IPS DF 4.7 (cell line): ENCODE data around the gene TBC1D17.

ENCODE experiments used
- DNase-seq: peaks from one replicate; pipeline ENCODE4 v3.0.0-alpha.2; 2013; ENCODE audit warnings: low spot score; ENCODE audit errors: extremely low read depth

TBC1D17 gene

DNA sequence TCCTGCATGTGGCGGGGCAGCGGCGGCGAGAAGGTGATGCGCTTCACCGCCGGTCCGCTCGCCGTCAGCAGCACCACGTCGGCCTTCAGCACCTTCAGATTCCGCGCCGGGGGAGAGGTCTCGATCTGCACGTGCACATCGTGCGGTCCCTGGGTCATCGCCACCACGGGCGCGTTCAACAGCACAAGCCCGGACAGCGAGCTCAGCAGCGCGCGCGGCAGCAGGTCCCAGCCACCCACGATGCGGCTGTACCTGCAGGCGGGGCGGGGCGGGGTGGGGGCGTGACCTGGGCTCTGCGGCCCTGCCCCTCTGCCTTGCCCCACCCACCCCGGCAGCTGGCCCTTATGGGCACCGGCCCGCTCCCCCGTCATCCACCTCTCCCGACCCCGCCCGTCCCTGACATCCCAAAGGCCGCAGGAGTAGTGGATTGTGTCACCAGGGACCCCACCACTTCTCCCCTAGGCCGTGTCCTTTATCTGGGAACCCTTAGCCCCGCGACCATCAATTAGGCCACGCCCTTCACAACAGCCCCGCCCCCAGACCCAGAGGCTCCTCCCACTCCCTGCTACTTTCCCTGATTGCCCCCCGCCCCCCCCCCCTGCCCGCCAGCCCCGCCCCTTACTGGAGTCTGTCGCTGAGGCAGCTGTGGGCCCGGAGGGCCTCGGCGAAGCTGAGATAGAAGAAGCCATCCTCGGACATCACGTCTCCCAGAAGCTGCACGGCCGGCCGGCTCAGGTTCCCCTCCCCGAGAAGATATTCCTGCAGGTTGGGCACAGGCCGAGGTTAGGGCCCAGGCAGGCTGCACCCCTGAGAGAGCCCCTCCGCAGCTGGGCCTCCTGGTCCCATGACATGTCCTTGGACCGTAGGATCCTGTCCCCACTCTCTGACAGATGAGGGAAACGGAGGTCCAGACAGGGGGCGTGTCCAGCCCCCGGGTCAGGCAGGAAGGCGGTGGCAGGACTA, 13.1 kb downstream of the TBC1D17 start:
- DNase-seq, result no peak

DNA sequence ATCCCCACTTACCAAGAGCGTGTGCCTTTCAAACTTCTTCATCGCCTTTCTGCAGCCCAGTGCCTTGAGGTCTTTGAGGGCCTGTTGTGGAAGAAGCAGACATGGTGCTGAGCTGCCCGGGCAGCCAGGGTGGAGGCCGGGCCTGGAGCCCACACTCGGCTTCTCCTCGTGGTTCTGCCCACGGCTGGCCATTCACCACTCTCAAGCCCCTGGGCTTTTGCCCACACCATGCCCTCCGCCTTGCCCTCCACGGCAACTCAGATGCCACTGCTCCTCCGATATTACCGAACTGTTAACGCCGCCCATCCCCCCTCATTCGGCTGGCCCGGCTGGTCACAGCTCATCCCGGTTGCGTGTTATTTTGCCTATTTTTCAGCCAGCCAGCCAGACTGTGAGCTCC, 13.9 kb downstream of the TBC1D17 start:
- no peak for DNase-seq

DNA sequence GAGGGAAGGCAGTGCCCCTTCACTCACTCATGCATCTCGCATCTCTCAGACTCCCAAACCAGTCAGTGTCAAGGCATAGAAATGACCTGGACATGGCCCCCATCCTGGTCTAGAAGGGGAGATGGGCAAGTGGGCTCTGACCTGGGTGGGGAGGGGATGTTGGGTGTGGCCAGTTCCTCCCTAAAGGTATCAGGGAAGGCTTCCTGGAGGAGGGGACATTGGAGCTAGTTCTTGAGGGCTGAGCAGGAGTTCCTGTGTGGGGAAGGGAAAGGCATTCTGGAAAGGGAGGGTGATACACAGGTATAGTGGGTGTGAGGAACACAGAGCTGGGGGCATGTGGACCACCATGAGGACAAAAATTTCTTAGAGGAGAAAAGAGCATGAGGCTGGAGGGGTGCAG, 15.2 kb downstream of the TBC1D17 start:
- DNase-seq, result no peak

DNA sequence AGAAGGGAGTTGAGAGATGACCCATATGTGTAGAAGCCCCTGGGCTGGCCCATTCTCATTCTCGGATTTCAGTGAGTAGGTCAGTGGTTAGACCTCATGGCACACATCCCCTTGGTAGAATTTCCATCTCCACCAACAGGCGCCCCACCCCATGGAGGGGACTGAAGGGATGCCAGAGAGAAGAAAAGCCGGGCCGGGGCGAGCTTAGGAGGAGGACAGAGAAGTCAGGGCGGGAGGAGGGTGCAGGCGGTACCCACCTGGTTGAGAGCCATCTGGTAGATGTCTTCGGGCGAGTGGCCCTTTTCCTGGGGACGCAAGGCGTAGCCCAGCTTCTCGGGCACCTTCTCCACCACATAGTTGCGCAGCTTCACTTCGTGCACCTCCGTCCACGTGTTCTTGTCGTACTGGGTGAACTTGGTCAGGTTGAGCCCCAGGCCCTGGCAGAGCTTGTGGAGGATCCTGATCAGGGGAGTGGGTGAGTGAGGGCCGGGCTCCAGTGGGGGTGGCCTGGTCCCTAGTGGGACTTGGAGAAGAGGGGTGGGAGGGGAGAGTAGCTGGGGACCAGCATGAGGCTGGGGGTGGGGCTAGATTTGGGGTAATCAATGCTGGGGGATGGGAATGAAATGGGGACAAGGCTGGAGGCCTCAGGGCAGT, 16.6 kb downstream of the TBC1D17 start:
- no peak for DNase-seq

DNA sequence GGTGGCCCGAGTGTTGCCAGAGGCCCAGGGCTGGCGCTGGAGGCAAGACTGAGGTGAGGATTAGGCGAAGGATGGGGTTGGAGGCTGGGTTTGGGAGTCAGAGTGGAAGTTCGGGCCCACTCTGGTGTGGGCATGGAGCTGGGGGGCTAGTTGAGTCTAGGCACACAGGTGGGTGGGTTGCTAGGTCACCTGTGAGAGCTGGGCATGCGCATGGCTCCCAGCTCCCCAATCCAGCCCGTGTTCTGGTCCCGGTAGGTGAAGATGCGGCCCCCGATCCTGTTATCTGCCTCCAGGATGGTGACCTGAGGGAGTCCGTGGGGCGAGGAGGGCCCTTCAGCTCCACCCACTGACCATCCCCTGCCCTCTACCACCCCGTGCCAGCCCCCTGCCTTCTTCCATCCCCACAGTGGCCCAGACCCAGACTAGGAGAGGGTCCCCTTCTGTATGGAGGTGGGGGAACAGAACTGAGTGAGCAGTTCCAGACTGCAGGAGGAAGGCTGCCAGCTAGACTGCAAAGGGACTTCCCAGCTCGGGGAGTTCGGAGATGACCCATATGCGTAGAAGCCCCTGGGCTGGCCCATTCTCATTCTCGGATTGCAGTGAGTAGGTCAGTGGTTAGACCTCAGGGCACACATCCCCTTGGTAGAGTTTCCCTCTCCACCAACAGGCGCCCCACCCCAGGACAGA, 17.5 kb downstream of the TBC1D17 start:
- no peak for DNase-seq

DNA sequence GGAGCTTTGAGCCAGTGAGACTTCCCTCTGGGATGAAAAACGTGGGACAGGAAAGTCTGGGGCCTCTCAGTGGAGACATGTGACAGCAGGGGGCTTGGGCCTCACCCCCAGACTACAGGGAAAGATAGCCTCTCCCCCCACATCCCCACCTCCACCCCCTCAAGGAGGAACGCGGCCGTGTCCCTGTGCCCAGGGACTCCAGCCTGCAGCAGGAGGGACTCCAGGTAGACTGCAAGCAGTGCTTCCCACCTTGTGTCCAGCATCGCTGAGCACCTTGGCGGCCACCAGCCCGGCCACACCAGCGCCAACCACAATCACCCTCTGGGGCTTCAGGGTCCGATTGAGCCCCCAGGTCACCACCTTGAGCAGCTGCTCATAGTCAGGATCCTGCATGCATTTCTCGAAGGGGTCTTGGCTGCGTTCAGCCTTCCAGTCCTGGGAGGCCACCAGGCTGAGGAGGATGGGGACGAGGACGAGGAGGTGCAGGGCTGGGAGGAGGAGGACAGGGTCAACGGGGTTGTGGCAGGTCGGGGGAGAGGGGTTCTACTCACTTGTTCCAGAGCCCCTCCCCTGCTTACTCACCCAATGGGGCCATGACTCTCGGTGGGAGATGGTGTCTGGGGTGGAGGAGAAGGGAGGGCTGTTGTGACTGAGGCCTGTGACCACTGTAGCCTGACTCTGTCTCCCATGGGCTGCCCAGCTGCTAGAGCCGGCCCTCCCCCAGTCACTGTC, 18.2 kb downstream of the TBC1D17 start:
- no peak for DNase-seq

DNA sequence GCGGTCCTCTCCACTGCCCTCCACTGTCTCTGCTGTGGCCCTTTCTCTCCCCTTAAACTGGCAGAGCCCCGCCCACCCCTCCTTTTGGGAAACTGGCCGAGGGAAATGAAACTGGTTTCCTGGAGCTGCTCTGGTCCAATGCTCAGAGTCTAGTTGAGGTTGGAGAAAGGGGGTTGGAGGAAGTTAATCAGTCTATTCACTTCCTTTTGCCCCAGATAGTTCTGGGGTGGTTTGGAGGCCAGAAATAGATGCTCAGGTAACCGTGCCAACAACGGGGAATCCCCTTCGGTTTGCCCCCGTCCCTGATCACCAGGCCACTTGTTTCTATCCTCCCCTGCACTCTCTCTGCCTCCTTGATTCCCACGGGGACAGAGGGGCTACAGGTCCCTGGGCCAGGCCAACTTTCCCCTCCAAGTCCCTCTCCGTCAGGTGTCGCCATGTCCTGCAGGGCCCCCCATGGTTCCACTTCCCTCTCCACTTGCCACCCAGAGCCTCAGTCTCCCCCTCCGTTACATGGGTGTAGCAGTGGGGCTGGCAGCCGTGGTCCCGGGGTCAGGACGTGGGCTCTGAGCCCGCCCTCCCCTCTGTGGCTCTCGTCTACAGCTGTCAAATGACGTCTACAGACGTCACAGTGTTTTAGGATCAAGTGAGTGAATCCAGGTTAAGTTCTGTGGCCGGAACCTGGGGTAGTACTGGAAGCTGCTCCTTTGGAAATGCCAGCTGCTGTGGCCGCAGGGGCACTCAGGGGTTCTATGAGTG, 19.5 kb downstream of the TBC1D17 start, which contains the start of gene IL4I1:
Gene IL4I1 (minus strand): TSS at position 25 of the 759 bp plus-strand sequence. CDS start 727 bp downstream, outside the sequence.
- DNase-seq, result no peak

GRCh38 chr19:49904136-49904535, 26.6 kb downstream of the TBC1D17 start:
- DNase-seq, result no peak

- no peak for DNase-seq
Observed at GRCh38 chr19:49906879-49907564, 29.5 kb downstream of the TBC1D17 start.

GRCh38 chr19:49907745-49908446, 30.4 kb downstream of the TBC1D17 start:
- DNase-seq, result no peak

DNA sequence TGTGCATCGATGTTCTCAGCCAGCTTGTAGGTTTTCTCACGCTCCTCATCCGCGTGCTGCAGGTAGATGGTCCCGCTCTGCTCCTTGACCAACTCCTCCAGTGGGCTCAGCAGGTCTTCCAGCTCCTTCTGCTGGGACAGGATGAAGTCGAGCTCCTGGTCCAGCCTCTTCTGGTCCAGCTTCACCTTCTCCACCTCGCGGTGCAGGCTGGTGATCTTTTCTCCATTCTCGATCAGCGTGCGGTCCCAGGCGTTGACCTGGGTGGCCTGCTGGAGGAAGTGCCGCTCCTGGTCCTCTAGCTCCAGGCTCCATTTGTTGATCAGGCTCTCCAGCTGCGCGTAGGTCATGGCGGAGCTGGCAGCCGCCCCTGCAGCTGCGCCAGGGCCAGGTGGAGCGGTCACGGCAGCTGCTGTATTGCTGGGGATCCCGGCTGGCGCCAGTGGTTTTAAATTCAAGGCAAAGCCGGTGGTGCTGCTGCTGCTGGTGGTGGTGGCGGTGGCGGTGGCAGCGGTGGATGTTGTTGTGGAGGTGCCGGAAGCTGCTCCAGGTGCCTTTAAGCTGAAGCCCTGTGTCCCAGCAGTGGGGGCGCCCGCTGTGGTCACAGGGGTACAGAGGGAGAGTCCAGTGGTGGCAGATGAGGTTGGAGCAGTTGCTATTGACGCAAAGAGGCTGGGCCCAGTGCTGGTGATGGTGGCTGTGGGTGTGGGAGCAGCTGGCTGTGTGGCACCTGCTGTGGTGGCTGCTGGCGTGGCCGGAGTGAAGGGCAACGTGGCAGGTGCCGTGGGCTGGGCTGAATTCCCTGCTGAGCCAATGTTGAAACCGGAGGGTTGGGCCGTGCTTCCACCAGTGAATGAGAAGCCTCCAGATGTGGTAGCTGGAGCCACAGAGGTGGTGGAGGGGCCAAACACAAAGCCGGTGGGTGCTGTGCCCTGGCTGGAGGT, 31.2 kb downstream of the TBC1D17 start:
- DNase-seq, result no peak

GRCh38 chr19:49910179-49910578, 32.7 kb downstream of the TBC1D17 start:
- no peak for DNase-seq

DNA sequence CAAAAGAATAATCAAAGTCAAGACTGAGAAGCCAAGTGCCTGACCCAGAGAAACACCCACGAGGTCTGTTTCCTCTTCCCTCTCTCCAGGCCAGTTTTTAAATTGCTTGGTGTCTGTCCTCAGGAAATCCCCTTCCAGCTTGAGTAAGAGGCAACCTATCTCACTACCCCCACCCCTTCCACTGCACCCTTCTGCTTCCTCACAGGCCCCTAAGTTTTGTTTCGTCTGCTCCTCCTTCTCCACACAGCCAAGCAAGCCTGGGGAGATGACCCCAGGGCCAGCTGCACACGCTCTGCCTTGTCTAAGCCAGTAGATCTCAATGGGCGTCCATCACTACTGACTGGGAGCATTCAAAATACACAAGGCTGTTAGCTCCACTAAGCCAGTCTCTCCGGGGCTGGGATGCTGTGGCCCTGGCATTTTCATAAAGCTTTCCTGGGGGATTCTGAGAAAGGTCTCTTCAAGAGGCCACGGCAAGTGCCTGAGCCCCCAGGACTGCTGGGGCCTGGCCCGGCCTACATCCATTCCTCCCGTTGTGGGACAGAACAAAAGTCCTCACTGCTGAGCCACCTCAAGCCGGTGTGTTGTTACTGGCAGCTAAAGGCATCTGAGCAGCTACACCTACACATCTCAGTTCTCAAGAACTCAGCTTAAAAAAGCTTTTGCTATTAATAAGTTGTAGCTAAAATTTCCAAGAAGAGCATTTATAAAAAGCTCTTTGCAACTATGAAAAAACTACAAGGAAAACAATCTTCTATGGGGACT, 34.1 kb downstream of the TBC1D17 start:
- no peak for DNase-seq

DNA sequence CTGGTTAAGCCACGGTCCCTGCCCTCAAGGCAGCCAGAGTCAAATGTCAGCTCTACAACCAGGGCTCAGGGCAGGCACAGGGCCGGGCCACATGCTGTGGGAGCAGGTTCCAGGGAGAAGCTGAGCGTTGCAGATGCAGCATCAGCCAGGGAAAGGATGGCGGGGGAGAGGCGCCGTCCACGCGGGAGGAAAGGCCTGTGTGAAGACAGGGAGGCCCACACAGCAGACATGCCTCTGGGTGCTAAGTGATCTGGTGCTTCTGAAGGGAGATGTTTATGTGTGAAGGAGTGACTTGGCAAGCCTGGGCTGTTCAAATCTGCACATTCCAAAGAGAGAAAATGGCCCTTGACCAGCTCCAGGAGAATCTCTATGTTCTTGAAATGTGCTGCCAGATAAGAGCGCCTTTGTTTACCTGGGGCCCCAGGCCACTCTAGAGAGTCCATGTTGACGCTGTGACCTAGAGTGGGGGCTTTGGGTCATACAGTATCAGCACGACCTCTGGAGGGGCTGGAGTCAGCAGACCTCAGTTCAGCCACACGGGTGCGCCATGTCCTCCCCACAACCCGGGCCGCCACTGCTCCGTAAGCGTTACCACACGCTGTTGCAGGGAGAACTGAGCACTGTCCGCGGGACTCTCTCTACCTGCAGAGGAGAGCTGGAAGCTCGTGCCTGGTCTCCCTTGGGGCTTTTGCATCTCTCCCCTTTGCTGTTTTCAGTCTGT, 35.6 kb downstream of the TBC1D17 start:
- DNase-seq, result no peak

GRCh38 chr19:49913720-49914119, 36.2 kb downstream of the TBC1D17 start:
- DNase-seq, result no peak

GRCh38 chr19:49915271-49915670, 37.8 kb downstream of the TBC1D17 start:
- DNase-seq, result no peak
